ENCODE results near the gene PLBD2. TPM values are rescaled to one million over a fixed set of nuclear protein-coding genes. Genes with fewer than 3 reads are reported as not detected.

Gene PLBD2
- total and polyA plus RNA-seq, 10 of the 15 experiments (the other 5 are each of a cell fraction or from before 2014, with no cell fraction given): 1.4 to 16.6 (median 5.9) TPM

DNA sequence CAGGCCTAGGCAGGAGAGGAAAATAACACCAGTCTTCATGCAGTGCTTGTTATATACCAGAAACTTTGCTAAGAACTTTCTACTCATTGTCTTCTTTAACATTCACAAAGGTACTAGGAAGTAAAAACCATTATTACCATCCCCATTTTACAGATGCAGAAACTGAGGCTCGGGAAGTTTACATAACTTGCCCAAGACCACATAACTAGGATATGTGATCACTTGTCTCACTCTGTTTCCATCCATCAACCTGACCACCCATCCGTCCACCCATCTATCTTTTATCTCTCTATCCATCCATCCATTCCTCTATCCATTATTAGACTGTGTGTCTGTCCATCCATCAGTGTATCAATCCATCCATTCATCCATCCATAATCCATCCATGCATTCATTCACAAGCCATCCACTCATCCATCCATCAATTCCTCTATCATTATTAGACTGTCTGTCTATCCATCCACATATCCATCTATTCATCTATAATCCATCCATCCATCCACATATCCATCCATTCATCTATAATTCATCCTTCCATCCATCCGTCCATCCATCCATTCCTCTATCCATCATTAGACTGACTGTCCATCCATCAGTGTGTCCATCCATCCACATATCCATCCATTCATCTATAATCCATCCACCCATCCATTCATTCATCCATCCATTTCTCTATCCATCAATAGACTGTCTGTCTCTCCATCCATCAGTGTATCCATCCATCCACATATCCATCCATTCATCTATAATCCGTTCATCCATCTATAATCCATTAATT is 80.3 kb downstream of the PLBD2 start:
- peaks cover 2 to 9% of the 10 kb centered on the region in 2 experiments; a peak in 3 of 4 replicates for H3K27me3 ChIP-seq (replicated peaks in 1 of 2; ENCODE audit: control insufficient read depth in 2 of 2, insufficient read depth in 2 of 2, low read length in 1 of 2)
- intact Hi-C loops (cut with micrococcal nuclease; ENCODE audit: unreplicated experiment) (loop anchor here (10.0 kb wide), 1 partner anchor 476 kb away; no protein-coding TSS in a partner anchor), in situ Hi-C loops (cut with MboI) (loop anchor here (10.0 kb wide), 1 partner anchor 476 kb away; no protein-coding TSS in a partner anchor)
- H3K79me2 ChIP-seq (ENCODE audit: control insufficient read depth, insufficient read depth, low read length): no peaks in the 10 kb centered on the region
- H3K4me2 ChIP-seq (ENCODE audit: control insufficient read depth, insufficient read depth): no peak overlapping the region
- CTCF ChIA-PET: no interaction called here
- POLR2A ChIA-PET: no interaction called here
- no peaks in the 10 kb centered on the region for H3K4me1 ChIP-seq (ENCODE audit: control insufficient read depth, insufficient read depth, low read length)
- no peak overlapping the region for H2AFZ ChIP-seq (ENCODE audit: control insufficient read depth, low read depth, low read length)
- no peak overlapping the region for H3K4me3 ChIP-seq
- H3K36me3 ChIP-seq (ENCODE audit: control insufficient read depth in 2 of 2, insufficient read depth in 2 of 2, low read length in 1 of 2): no peaks in the 10 kb centered on the region
- FAIRE-seq (peak; percentile 13), DNase-seq (ENCODE audit: low read depth, low spot score) (no peak), ATAC-seq (no peak)
- no peak overlapping the region for H3K9ac ChIP-seq (ENCODE audit: control insufficient read depth, insufficient read depth, low read length)
- no peak overlapping the region for H3K27ac ChIP-seq (ENCODE audit: control insufficient read depth, insufficient read depth)
- TF ChIP-seq JUNB (IDR thresholded peaks at IDR 0.05): no peak
- TF ChIP-seq KLF5 (IDR thresholded peaks at IDR 0.05; ENCODE audit: partially characterized antibody): no peak
- no peak for TF ChIP-seq ETV6 (conservative IDR thresholded peaks at IDR 0.05 in 1 of 2, IDR thresholded peaks at IDR 0.05 in 1 of 2; ENCODE audit: borderline replicate concordance in 1 of 2, low read depth in 1 of 2)
- TF ChIP-seq ZNF384 (IDR thresholded peaks at IDR 0.05; ENCODE audit: borderline replicate concordance, low read depth, low read length): no peak
- no peak for TF ChIP-seq BCL11A (IDR thresholded peaks at IDR 0.05; ENCODE audit: low read depth, low read length)
- TF ChIP-seq BRCA1 (IDR thresholded peaks at IDR 0.05; ENCODE audit: low read depth, low read length): no peak
- no peak for TF ChIP-seq TAF1 (IDR thresholded peaks at IDR 0.05; ENCODE audit: borderline replicate concordance, low read depth, low read length)
- TF ChIP-seq, protein P1, sequence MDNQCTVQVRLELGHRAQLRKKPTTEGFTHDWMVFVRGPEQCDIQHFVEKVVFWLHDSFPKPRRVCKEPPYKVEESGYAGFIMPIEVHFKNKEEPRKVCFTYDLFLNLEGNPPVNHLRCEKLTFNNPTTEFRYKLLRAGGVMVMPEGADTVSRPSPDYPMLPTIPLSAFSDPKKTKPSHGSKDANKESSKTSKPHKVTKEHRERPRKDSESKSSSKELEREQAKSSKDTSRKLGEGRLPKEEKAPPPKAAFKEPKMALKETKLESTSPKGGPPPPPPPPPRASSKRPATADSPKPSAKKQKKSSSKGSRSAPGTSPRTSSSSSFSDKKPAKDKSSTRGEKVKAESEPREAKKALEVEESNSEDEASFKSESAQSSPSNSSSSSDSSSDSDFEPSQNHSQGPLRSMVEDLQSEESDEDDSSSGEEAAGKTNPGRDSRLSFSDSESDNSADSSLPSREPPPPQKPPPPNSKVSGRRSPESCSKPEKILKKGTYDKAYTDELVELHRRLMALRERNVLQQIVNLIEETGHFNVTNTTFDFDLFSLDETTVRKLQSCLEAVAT (IDR thresholded peaks at IDR 0.05): no peak
- TF ChIP-seq MTA3 (IDR thresholded peaks at IDR 0.05; ENCODE audit: borderline replicate concordance, low read length): no peak
- no peak for TF ChIP-seq CBX5 (IDR thresholded peaks at IDR 0.05; ENCODE audit: low read depth)
- no peak for TF ChIP-seq NR2C2 (IDR thresholded peaks at IDR 0.05; ENCODE audit: borderline replicate concordance, control insufficient read depth, insufficient read length, low read depth)
- TF ChIP-seq NBN (IDR thresholded peaks at IDR 0.05): no peak
- no peak for TF ChIP-seq ZNF622 (IDR thresholded peaks at IDR 0.05)
- TF ChIP-seq SUZ12 (IDR thresholded peaks at IDR 0.05; ENCODE audit: unreplicated experiment): no peak
- no peak for TF ChIP-seq ZZZ3 (IDR thresholded peaks at IDR 0.05; ENCODE audit: control insufficient read depth, insufficient read length, low read depth)
- TF ChIP-seq RELA (IDR thresholded peaks at IDR 0.05; ENCODE audit: borderline replicate concordance, partially characterized antibody): no peak
- TF ChIP-seq MYC (IDR thresholded peaks at IDR 0.05; ENCODE audit: insufficient read depth, insufficient read length, insufficient replicate concordance, low read length, severe bottlenecking): no peak
- SMC1A ChIA-PET (ENCODE audit: uncharacterized antibody, unreplicated experiment): no interaction called here
- RAD21 ChIA-PET (ENCODE audit: unreplicated experiment): no interaction called here
- no peaks in the 10 kb centered on the region; the same call in 1 of the 2 replicates for H4K20me1 ChIP-seq (ENCODE audit: control insufficient read depth, insufficient read depth)
- H3K9me3 ChIP-seq (replicated peaks; ENCODE audit: control insufficient read depth, insufficient read depth, low read length): no peaks in the 10 kb centered on the region
- BruUV-seq (replicated peaks): no TSS peak
- 0% methylated on average over 4 of the region's 4 CpGs for WGBS (ENCODE audit: insufficient coverage, insufficient replicate concordance, low lambda C conversion rate, missing lambda C conversion rate)

Data from GM12878 (cell line).